HS-27A (cell line): Measurements from ENCODE around the gene RNASE1.

Experiments used
- DNase-seq: peaks from one replicate; pipeline ENCODE4 v3.0.0-alpha.2; 2012; ENCODE audit warnings: low read depth, missing footprints

Gene RNASE1

GRCh38 chr14:20807304-20808161 lies 4.9 kb upstream of the RNASE1 start:
- no peak for DNase-seq

DNA sequence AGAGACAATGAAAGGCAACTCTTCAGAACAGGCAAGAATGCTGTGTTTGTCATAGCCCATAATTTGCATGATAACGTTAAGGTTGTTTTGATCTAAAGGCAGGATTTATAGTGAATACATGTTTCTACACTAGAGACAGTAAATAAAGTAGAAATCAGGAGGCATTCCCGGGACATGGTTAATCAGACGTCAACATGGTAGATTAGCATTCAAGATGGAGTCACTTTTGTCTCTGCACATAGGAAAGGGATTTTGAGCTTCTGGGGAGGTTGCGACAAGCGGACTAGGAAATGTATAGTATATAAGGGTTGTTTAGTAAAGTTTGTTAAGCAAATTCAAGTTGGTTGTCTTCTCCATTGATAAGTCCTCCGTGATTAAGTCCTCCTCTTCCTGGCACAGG lies 2.8 kb upstream of the RNASE1 start:
- DNase-seq: no peak

GRCh38 chr14:20803223-20803622 lies 579 bp upstream of the RNASE1 start:
- DNase-seq: no peak

DNA sequence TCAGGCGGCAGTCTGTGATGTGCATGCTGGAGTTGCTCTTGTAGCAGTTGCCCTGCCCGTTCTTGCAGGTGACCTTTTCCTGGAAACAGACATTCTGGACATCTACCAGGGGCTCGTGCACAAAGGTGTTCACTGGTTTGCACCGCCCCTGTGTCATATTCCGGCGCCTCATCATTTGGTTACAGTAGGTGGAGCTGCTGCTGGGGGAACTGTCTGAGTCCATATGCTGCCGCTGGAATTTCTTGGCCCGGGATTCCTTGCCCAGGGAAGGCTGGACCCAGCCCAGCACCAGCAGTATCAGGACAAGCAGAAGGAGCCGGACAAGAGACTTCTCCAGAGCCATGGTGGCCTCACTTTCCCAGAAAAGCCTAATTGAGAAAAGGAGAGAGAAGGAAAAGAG lies 918 bp downstream of the RNASE1 start:
- no peak for DNase-seq

DNA sequence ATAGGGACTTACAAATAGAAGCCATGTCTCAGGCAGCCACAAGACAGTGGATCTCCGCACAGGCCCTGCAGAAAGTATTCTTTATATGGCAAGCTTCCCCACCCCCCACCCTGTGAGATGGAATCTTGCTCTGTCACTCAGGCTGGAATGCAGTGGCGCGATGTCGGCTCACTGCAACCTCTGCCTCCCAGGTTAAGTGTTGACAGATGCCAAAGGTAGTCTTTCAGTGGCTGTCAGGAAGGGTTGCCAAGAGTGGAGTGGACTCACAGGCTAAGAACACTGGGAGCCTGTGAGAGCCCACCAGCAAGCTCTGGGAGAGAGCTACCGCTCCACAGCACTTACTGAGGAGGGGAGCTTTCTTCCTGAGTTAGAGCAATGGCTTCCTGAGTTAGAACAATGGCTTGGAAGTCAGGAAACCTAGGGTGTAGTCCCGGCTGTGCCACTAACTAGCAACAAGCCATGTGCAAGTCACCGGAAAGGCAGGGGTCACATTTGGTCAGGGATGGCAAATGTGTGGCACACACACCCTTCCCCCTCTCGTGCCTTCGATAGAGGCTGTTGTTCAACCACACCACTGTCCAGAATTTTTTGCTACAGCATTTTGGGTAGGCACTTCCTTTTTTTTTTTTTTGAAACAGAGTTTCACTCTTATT lies 2.6 kb downstream of the RNASE1 start:
- no peak for DNase-seq

DNA sequence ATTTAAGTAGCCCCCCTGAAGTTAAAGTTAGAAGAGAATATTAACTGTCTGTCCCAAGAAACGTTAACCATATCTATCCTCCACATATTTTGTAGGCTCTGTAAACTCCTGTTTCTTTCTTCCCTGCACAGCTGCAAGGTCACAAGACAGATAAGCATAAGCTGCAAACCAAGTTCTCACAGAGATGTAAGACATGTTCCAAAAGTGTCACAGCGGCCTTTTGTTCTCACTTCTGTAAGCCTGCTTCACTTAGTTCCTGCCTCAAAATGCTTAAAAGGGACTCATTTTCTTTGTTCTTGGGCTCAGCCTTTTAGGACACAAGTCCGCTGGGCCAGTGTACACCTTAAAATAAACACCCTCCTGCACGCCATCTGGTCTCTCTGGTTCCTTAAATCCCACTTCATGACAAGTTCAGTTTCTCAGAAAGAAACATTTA lies 3.2 kb downstream of the RNASE1 start:
- DNase-seq: no peak

- DNase-seq: no peak
These were observed 3.7 kb downstream of the RNASE1 start for GRCh38 chr14:20798932-20799331.

DNA sequence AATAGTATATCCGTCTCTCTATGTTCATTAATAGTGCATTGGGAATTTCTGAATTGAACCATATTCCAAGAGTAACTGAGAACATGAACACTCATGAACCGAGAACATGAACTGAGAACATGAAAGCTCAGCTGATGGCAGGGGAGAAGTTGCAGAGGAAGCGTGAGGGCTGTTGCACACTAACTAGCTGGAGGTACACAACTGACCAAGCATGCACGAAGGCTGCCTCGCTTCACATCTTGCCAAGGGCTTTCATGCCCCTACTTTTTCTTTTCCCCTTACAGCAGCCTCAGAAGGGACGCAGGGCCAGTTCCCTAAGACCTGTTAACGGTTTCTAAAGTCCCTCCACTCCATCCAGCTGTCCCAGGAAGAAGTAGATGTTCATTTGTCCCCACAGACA lies 4.3 kb downstream of the RNASE1 start:
- no peak for DNase-seq

DNA sequence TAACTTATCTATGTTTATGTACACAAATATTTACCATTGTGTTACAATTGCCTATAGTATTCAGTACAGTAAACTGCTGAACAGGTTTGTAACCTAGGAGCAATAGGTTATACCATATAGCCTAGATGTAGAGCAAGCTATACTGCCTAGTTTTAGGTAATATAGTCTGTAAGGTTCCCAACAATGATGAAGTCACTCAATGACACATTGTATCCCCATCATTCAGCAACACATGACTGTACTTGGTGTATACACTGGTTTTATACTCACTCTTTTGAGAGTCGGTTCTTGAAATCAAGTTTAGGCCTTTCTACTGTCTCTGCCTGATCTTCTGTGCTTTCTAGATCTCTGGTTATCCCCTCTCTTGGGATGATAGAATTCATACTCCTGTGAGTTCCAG lies 5.5 kb downstream of the RNASE1 start:
- no peak for DNase-seq

GRCh38 chr14:20794644-20795369 lies 7.8 kb downstream of the RNASE1 start:
- DNase-seq: no peak

DNA sequence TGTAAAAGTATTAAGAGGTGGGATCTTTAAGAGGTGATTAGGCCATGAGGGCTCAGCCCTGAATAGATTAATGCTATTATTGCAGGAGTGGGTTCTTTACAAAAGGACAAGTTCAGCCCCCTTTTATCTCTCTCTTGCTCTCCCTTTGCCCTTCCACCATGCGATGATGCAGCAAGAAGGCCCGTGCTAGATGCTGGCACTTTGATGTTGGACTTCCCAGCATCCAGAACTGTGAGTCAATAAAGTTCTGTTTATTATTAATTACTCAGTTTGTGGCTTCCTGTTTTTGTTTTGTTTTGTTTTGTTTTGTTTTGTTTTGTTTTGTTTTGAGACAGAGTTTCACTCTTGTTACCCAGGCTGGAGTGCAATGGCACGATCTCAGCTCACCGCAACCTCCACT lies 10.1 kb downstream of the RNASE1 start:
- DNase-seq: no peak

DNA sequence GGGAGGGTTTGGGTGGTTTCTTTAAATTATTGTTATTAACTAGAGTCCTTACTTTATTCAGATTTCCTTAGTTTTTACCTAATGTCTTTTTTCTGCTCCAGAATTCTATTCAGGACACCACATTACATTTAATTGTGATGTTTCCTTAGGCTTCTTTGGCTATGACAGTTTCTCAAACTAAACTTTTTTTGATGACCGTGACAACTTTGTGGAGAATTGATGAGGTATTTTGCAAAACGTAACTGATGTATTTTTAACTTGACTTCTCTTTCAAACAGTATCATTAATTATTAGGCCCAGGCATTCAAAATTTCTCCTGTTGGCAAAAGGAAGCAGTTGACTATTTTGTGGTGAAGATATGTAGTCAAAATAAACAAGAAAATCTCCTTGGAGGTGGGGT lies 11.0 kb downstream of the RNASE1 start:
- no peak for DNase-seq

DNA sequence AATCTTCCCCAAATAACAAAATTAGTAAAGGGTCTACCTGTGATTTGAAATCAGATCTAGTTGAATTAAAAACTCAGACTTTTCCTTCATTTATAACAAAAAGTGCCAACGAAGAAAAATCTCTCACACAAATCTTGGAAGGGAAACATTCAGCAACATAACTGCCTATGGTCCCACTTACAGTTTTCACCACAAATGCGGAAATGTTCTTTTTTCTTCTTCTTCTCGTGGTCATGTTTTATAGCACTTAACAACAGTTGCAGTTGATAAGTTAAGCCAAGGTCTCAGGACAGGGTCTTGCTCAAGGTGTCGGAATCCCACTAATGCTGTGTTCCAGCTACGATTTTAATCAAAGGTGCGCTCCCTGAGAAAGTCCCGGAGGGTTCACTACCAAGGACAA lies 11.5 kb downstream of the RNASE1 start:
- no peak for DNase-seq

DNA sequence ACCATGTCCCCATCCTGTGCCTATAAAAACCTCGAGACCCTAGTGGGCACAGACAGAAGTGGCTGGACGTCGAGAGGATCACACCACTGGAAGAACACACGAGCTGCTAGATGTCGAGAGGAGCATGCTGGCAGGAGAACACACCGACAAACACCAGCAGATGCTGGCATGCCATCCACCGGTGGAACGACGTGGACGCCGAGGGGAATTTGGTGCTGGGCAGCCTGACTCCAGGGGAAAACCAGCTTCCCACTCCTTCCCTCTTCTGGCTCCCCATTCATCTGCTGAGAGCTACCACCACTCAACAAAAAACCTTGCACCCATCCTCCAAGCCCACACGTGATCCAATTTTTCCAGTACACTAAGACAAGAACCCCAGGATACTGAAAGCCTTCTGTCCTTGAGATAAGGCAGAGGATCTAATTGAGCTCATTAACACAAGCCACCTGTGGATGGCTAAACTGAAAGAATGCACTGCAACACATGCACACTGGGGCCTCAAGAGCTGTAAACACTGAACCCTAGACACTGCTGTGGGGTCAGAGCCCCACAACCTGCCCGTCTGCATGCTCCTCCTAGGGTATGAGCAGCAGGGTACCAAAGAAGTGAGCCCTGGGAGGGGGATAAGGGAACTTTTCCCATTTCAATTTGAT lies 12.1 kb downstream of the RNASE1 start:
- DNase-seq: no peak

DNA sequence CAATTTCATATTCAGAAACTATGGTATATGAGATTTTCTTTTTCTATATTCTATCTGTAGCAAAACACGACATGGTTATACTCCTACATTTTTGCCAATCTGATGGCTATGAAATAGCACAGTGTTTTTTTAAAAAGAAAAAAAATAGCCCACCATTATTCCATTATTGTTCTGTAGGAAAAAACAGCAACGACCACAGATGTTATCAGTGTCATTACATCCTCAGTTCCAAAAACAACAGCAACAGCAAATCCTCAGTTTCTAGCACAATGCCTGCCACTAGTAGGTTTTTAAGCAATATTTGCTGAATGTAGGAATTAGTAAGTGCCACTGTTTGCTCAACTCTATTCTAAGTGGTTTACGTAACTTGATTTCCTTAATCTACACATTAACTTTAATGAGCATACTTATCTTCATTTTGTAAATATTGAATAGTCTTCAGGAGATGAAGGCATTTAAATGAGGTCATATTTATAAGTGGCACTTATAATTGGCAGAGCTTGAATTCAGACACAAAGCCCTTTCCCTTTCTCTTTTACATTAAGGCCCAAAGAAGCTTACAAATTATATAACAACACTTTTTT lies 13.3 kb downstream of the RNASE1 start:
- no peak for DNase-seq

- DNase-seq: no peak
These were observed 15.6 kb downstream of the RNASE1 start for GRCh38 chr14:20787025-20787424.

DNA sequence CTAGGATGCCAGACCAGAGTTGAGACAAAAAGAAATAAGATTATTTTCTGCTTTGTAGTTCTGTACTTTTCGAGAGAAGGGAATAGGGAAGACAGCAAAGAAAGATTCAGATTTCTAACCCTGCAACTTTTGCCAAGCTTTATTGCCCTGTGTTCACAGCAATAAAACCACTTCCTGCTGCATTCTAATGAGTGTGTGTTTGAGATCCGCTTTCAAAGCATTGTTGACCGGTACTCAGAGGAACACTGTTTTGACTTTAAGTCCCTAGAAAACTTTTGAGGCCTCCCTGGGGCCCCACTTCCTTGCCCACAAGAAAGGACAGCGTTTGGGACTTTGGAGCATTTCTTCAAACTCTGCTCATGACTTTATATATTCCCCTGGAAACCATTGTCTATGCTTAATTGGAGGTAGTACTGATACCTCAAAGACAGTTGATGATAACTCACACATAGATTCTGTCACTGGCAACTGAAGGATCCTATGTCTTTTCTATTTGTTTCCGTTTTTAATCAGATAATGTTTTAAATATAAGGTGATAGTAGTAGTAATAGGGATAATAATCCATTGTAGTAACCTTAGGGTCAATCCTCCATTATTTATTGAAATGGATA lies 20.3 kb downstream of the RNASE1 start:
- no peak for DNase-seq

DNA sequence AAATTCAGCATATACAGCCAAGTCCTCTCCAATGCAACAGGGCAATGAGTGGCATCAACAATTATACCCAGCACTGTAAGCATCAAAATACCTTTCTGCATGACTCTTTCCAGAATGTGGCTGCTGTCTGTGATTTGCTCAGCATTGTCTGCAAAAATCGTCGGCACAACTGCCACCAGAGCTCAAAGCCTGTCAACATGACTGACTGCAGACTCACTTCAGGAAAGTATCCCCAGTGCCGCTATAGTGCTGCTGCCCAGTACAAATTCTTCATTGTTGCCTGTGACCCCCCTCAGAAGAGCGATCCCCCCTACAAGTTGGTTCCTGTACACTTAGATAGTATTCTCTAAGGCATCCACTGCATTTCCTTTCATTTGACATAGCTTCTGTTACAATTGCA lies 20.8 kb downstream of the RNASE1 start:
- no peak for DNase-seq

- no peak for DNase-seq
These were observed 26.7 kb downstream of the RNASE1 start for GRCh38 chr14:20775901-20776300.

- DNase-seq: no peak
These were observed 27.6 kb downstream of the RNASE1 start for GRCh38 chr14:20775043-20775442.

- DNase-seq: no peak
These were observed 28.3 kb downstream of the RNASE1 start for GRCh38 chr14:20774258-20774824.
